ENCODE results near the gene AMDHD1. TPM values are rescaled to one million over a fixed set of nuclear protein-coding genes. Genes with fewer than 3 reads are reported as not detected.
A peak's percentile ranks its signal among the peaks of the same experiment; 100 is the strongest.

Gene AMDHD1
- polyA plus RNA-seq (0.20 TPM in 1 of 2 replicates, not detected in the other), polyA minus RNA-seq (not detected in 2 replicates)

- H3K27ac ChIP-seq (ENCODE audit: low read length), result no peak within 1 kb of the TSS
- peak within 1 kb of the TSS; percentile 62 for H3K9ac ChIP-seq (ENCODE audit: low read length)
- H3F3A ChIP-seq (ENCODE audit: insufficient read depth, low read length, poor library complexity, severe bottlenecking), result no peaks in the 10 kb centered on the region
Measured at GRCh38 chr12:95943330-95943842, at the start of gene AMDHD1. TSS of gene AMDHD1 (plus strand) at chr12:95943331. CDS start at chr12:95943399, 68 bp downstream.

GRCh38 chr12:95896846-95897245 is 46.3 kb upstream of the AMDHD1 start:
- Histone ChIP-seq H3K4me3 (ENCODE audit: low read length) (no peak overlapping the region), H3F3A (ENCODE audit: insufficient read depth, low read length, poor library complexity, severe bottlenecking) (no peaks in the 10 kb centered on the region), H3K4me2 (ENCODE audit: low read length) (no peak overlapping the region), H4K20me1 (ENCODE audit: insufficient read depth) (no peaks in the 10 kb centered on the region), H3K27ac (ENCODE audit: low read length) (no peak overlapping the region), H3K79me2 (replicated peaks; ENCODE audit: insufficient read depth, low read length) (no peaks in the 10 kb centered on the region), H3K9me3 (ENCODE audit: low read length) (no peaks in the 10 kb centered on the region), H3K9ac (ENCODE audit: low read length) (no peak overlapping the region), H3K27me3 (ENCODE audit: insufficient read depth, low read depth, low read length) (no peaks in the 10 kb centered on the region), H3K9me2 (ENCODE audit: insufficient read depth, low read length) (no peaks in the 10 kb centered on the region), H3K36me3 (ENCODE audit: insufficient read depth, low read length) (no peaks in the 10 kb centered on the region), H2AFZ (ENCODE audit: low read depth, low read length) (no peak overlapping the region)
- TF ChIP-seq EZH2 (IDR thresholded peaks at IDR 0.05; ENCODE audit: borderline replicate concordance, insufficient read depth, low read length, poor library complexity, severe bottlenecking), result no peak
- no peak for TF ChIP-seq CTCF (IDR thresholded peaks at IDR 0.05; ENCODE audit: poor library complexity, severe bottlenecking)
- TF ChIP-seq MXI1 (conservative IDR thresholded peaks at IDR 0.05; ENCODE audit: poor library complexity, severe bottlenecking), result no peak
- no peak for TF ChIP-seq REST (IDR thresholded peaks at IDR 0.05; ENCODE audit: borderline replicate concordance)
- TF ChIP-seq POLR2AphosphoS5 (IDR thresholded peaks at IDR 0.05), result no peak
- no peak for TF ChIP-seq TAF1 (IDR thresholded peaks at IDR 0.05; ENCODE audit: low read depth)

More at GRCh38 chr12:95943330-95943842, at the start of gene AMDHD1:
- Histone ChIP-seq H4K20me1 (ENCODE audit: insufficient read depth) (no peaks in the 10 kb centered on the region), H3K79me2 (replicated peaks; ENCODE audit: insufficient read depth, low read length) (no peaks in the 10 kb centered on the region), H3K36me3 (ENCODE audit: insufficient read depth, low read length) (no peaks in the 10 kb centered on the region), H3K4me2 (ENCODE audit: low read length) (peak within 1 kb of the TSS; percentile 58), H3K9me2 (ENCODE audit: insufficient read depth, low read length) (no peaks in the 10 kb centered on the region), H2AFZ (ENCODE audit: low read depth, low read length) (peak within 1 kb of the TSS; percentile 70), H3K9me3 (ENCODE audit: low read length) (no peaks in the 10 kb centered on the region), H3K27me3 (ENCODE audit: insufficient read depth, low read depth, low read length) (peaks cover 11% of the 10 kb centered on the region), H3K4me3 (ENCODE audit: low read length) (peak within 1 kb of the TSS; percentile 77)
- TF ChIP-seq MXI1 (conservative IDR thresholded peaks at IDR 0.05; ENCODE audit: poor library complexity, severe bottlenecking) (peak; percentile 24), TAF1 (IDR thresholded peaks at IDR 0.05; ENCODE audit: low read depth) (no peak), POLR2AphosphoS5 (IDR thresholded peaks at IDR 0.05) (no peak), SMC3 (conservative IDR thresholded peaks at IDR 0.05; ENCODE audit: poor library complexity) (peak; percentile 27), EP300 (conservative IDR thresholded peaks at IDR 0.05; ENCODE audit: poor library complexity, severe bottlenecking) (no peak), CTCF (IDR thresholded peaks at IDR 0.05; ENCODE audit: poor library complexity, severe bottlenecking) (peak; percentile 55), EZH2 (IDR thresholded peaks at IDR 0.05; ENCODE audit: borderline replicate concordance, insufficient read depth, low read length, poor library complexity, severe bottlenecking) (no peak), RAD21 (conservative IDR thresholded peaks at IDR 0.05) (peak; percentile 2), REST (IDR thresholded peaks at IDR 0.05; ENCODE audit: borderline replicate concordance) (no peak)

Measured in neural cell (in vitro differentiated cells).